Neuron (in vitro differentiated cells): ENCODE measurements around the gene PRKN.
"Not testable (repeated sequence)": the region's sequence is repeated elsewhere in the genome, so short reads cannot be mapped to it uniquely, and the experiment has no call there.

Experiments
- H2AFZ ChIP-seq: one replicate; pipeline ENCODE4 v1.6.1; 2013; ENCODE audit warnings: low read depth, mild to moderate bottlenecking, inconsistent platforms, low read length, moderate library complexity
- H3K27me3 ChIP-seq: one replicate; pipeline ENCODE4 v1.6.1; 2013; ENCODE audit warnings: low read length; ENCODE audit not compliant: insufficient read depth
- H3K36me3 ChIP-seq: one replicate; pipeline ENCODE4 v1.6.1; 2013; ENCODE audit warnings: low read length; ENCODE audit not compliant: insufficient read depth
- H3K4me1 ChIP-seq: one replicate; pipeline ENCODE4 v1.6.1; 2013; ENCODE audit warnings: low read length; ENCODE audit not compliant: insufficient read depth
- H3K4me3 ChIP-seq: 2 replicates; pipeline ENCODE4 v1.5.1; 2013; ENCODE audit warnings: mild to moderate bottlenecking, low read length, moderate library complexity
- H3K9me3 ChIP-seq: one replicate; pipeline ENCODE4 v1.6.1; 2013; ENCODE audit warnings: low read length

PRKN gene

GRCh38 chr6:161507375-161507774, 1220.2 kb downstream of the PRKN start:
- Histone ChIP-seq H3K36me3 (no peaks in the 10 kb centered on the region), H3K9me3 (peaks cover 2% of the 10 kb centered on the region), H3K4me1 (peaks cover 23% of the 10 kb centered on the region), H3K27me3 (peaks cover 4% of the 10 kb centered on the region), H3K4me3 (no peak overlapping the region), H2AFZ (no peak overlapping the region)

GRCh38 chr6:161503570-161503969, 1224.0 kb downstream of the PRKN start:
- Histone ChIP-seq H3K4me1 (peaks cover 3% of the 10 kb centered on the region), H3K4me3 (no peak overlapping the region), H3K27me3 (peaks cover 8% of the 10 kb centered on the region), H3K9me3 (peaks cover 2% of the 10 kb centered on the region), H3K36me3 (no peaks in the 10 kb centered on the region), H2AFZ (no peak overlapping the region)

DNA sequence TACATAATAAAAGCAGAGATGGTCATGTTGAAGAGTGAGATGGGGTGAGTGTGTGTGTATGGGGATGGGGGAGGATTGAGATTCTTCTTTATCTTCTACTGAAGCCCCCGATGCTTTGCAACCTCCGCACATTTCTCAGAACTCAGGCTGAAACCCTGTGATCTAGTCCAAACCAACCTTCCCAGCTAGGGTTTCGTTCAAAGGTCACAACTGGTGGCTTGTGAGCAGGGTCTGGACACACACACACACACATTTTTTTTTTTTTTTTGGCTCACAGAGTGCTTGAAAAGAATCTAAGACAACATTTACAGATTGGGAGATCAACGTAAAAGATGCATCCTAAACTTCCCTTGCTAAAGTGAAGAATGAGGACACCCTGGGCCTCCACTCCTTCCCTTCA, 1228.7 kb downstream of the PRKN start:
- Histone ChIP-seq H2AFZ (no peak overlapping the region), H3K27me3 (peaks cover 4% of the 10 kb centered on the region), H3K4me1 (peaks cover 12% of the 10 kb centered on the region), H3K9me3 (peaks cover 4% of the 10 kb centered on the region), H3K36me3 (no peaks in the 10 kb centered on the region), H3K4me3 (no peak overlapping the region)

GRCh38 chr6:161498359-161498758, 1229.2 kb downstream of the PRKN start:
- no peaks in the 10 kb centered on the region for H3K36me3 ChIP-seq
- peaks cover 13% of the 10 kb centered on the region for H3K4me1 ChIP-seq
- peaks cover 4% of the 10 kb centered on the region for H3K27me3 ChIP-seq
- H3K9me3 ChIP-seq: peaks cover 4% of the 10 kb centered on the region
- no peak overlapping the region for H2AFZ ChIP-seq
- no peak overlapping the region for H3K4me3 ChIP-seq

DNA sequence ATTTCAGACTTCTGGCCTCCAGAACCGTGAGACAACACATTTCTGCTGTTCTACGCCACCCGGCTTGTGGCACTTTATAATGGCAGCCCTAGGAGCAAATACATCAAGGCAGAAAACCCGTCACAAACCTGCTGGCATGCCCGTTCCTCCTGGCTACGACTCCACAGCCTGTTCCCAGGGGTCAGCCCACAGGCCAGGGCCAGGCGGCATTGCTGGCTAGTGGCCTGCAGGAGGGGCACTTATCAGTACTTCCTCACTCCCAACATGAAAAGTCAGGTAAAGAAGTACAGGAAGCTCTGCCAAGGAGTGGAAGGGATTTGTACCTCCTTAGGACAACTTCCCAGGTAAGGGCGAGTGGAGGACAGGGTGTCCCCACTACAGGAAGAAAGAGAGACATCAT, 1230.6 kb downstream of the PRKN start:
- Histone ChIP-seq H3K4me3 (no peak overlapping the region), H3K27me3 (peaks cover 3% of the 10 kb centered on the region), H3K9me3 (peaks cover 4% of the 10 kb centered on the region), H2AFZ (no peak overlapping the region), H3K4me1 (peaks cover 13% of the 10 kb centered on the region), H3K36me3 (no peaks in the 10 kb centered on the region)

DNA sequence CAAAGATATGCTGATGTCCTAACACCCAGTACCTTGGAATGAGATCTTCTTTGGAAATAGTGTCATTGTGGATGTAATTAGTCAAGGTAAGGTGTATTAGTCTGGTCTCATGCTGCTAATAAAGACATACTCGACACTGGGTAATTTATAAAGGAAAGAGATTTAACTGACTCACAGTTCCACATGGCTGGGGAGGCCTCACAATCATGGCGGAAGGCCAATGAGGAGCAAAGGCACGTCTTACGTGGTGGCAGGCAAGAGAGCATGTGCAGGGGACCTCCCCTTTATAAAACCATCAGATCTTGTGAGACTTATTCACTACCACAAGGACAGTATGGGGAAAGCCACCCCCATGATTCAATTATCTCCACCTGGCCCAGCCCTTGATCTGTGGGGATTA, 1231.3 kb downstream of the PRKN start:
- H3K4me1 ChIP-seq: peaks cover 13% of the 10 kb centered on the region
- not testable (repeated sequence) for H3K4me3 ChIP-seq, H2AFZ ChIP-seq, H3K36me3 ChIP-seq, H3K9me3 ChIP-seq, H3K27me3 ChIP-seq

DNA sequence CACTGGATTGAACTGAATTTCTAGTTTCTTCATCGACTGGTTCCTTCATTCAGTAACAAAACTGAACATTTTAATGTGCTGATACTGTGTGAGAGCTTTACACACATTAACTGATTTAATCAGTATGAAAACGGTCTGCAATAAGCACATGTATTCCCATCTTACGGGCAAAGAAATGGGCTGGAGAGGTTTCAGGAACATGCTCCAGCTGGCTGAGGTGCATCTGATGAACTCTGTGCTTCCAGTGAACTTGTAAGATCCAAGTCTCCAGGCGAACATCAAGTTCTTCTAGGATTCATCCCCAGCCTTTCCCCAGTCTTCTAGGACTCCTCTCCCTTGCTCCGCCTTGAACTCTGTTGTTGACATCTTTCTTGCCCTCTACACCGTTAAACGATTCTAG, 1233.0 kb downstream of the PRKN start:
- no peak overlapping the region for H3K4me3 ChIP-seq
- H3K27me3 ChIP-seq: no peaks in the 10 kb centered on the region
- no peak overlapping the region for H2AFZ ChIP-seq
- H3K36me3 ChIP-seq: no peaks in the 10 kb centered on the region
- peaks cover 13% of the 10 kb centered on the region for H3K4me1 ChIP-seq
- peaks cover 4% of the 10 kb centered on the region for H3K9me3 ChIP-seq

DNA sequence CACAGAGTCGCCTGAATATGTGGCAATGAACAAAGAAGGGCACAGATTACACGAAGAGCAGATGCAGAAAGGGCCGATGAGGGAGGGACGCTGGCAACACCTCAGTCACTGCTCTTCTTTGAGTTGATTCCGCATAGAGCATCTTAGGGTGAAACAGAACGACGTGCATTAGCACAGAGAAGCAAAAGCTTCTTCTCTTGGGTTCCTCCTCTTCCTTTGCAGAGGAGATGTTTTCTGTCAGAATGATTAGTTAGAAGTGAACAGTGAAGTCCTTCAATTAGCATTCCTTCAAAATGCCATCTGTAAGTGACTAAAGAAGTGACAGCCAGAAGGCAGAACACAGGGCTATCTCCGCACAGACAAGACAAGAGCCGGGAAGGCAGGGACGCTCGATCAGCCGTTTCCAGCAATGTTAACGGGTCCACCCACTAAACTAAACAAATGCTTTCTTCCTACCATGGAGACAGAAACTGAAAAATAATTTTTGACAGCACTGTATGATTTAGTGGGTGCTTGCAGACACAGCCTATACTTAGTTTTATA, 1233.9 kb downstream of the PRKN start:
- no peaks in the 10 kb centered on the region for H3K27me3 ChIP-seq
- H2AFZ ChIP-seq: no peak overlapping the region
- peaks cover 13% of the 10 kb centered on the region for H3K4me1 ChIP-seq
- peaks cover 4% of the 10 kb centered on the region for H3K9me3 ChIP-seq
- H3K36me3 ChIP-seq: no peaks in the 10 kb centered on the region
- no peak overlapping the region for H3K4me3 ChIP-seq

GRCh38 chr6:161489626-161490306, 1237.8 kb downstream of the PRKN start:
- H2AFZ ChIP-seq: no peak overlapping the region
- H3K4me3 ChIP-seq: no peak overlapping the region
- no peaks in the 10 kb centered on the region for H3K9me3 ChIP-seq
- H3K36me3 ChIP-seq: no peaks in the 10 kb centered on the region
- H3K4me1 ChIP-seq: peaks cover 3% of the 10 kb centered on the region
- no peaks in the 10 kb centered on the region for H3K27me3 ChIP-seq

- H3K36me3 ChIP-seq: no peaks in the 10 kb centered on the region
- no peak overlapping the region for H3K4me3 ChIP-seq
- no peaks in the 10 kb centered on the region for H3K9me3 ChIP-seq
- peaks cover 4% of the 10 kb centered on the region for H3K4me1 ChIP-seq
- H3K27me3 ChIP-seq: no peaks in the 10 kb centered on the region
- H2AFZ ChIP-seq: no peak overlapping the region
Measured at GRCh38 chr6:161487694-161488093, 1239.9 kb downstream of the PRKN start.

DNA sequence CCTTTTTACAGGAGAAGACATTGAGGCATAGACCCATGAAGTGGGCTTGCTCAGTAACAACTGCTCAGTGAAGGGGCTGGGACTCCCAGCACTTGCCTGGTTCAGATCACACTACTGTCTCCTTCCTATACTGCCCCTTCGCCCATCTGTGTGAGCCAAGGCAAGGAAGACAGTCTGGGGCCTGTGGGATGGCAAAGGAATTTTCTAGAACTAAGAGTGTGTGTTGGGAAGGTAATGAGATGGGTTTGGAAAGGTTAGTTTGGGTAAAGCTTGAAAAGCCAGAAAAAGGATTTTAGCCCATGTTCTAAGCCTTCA, 1240.4 kb downstream of the PRKN start:
- H2AFZ ChIP-seq: no peak overlapping the region
- peaks cover 9% of the 10 kb centered on the region for H3K4me1 ChIP-seq
- H3K27me3 ChIP-seq: no peaks in the 10 kb centered on the region
- H3K4me3 ChIP-seq: no peak overlapping the region
- no peaks in the 10 kb centered on the region for H3K9me3 ChIP-seq
- no peaks in the 10 kb centered on the region for H3K36me3 ChIP-seq

DNA sequence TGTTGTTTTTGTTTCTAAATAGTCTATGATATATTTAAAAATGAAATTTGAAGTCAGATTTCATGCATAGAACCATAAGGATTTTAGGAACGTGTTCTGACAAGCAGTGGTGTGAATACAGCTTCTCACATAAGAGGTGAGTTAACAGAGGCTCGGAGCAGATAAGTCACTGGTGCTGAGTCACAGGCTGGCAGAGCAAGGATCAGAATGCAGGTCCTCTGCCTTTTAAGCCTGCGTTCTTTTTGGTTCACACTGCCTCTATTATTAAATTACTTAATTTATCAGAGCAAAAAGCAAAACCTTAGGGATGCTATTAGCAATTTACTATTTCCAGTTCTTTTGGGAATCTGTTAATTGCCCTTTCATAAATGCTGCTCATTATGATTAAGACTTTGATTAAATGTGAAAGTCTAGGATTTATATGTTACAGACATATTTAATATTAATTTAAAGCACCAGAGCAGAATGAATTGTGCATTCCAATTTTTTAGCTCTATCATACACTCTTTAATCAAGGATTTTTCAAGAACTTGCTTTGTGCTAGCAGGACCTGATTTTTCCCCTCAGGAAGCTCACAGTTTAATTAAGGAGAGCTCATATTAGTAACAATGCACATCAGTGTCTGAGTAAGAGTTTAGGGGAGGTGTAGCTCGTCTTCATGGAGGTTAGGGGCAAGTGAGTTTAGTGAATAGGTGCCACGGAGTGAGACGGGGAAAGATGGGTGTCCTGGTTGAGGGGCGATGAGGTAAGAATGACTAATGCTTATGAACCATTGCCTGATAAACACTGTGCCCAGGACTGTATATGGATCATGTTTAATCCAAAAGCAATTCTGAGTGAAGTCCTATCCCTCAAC, 1241.0 kb downstream of the PRKN start:
- Histone ChIP-seq H3K36me3 (no peaks in the 10 kb centered on the region), H3K4me3 (no peak overlapping the region), H2AFZ (no peak overlapping the region), H3K4me1 (peaks cover 10% of the 10 kb centered on the region), H3K9me3 (no peaks in the 10 kb centered on the region), H3K27me3 (no peaks in the 10 kb centered on the region)

DNA sequence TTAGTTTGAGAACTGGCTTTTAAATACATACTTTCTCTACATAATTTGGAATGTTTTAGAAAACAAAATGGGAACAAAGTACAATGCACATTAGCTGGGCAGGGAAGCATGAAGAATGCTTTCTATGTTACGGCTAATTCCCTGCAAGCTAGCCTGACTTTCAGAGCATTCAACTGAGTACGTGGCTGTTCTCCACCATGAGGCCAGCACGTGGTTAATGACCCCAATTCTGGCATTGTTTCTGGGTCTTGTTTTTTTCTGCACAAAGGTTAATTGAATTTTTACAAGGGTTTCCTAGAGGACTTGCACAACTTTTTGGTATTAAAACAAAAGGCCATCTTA, 1245.1 kb downstream of the PRKN start:
- Histone ChIP-seq H2AFZ (no peak overlapping the region), H3K36me3 (no peaks in the 10 kb centered on the region), H3K4me1 (peaks cover 12% of the 10 kb centered on the region), H3K9me3 (no peaks in the 10 kb centered on the region), H3K27me3 (no peaks in the 10 kb centered on the region), H3K4me3 (no peak overlapping the region)
